DMS153 (cell line): ENCODE data around the gene SELE.
"Not testable (repeated sequence)": the region's sequence is repeated elsewhere in the genome, so short reads cannot be mapped to it uniquely, and the experiment has no call there.

ENCODE experiments used
- DNase-seq: peaks from one replicate; lab custom pipeline; 2025; lab: John Stamatoyannopoulos, UW

The SELE gene

DNA sequence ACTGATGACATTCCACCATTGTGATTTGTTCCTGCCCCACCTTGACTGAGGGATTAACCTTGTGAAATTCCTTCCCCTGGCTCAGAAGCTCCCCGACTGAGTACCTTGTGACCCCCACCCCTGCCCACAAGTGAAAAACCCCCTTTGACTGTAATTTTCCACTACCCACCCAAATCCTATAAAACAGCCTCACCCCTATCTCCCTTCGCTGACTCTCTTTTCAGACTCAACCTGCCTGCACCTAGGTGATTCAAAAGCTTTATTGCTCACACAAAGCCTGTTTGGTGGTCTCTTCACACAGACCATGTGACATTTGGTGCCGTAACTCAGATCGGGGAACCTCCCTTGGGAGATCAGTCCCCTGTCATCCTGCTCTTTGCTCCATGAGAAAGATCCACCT, 50.7 kb downstream of the SELE start:
- not testable (repeated sequence) for DNase-seq

DNA sequence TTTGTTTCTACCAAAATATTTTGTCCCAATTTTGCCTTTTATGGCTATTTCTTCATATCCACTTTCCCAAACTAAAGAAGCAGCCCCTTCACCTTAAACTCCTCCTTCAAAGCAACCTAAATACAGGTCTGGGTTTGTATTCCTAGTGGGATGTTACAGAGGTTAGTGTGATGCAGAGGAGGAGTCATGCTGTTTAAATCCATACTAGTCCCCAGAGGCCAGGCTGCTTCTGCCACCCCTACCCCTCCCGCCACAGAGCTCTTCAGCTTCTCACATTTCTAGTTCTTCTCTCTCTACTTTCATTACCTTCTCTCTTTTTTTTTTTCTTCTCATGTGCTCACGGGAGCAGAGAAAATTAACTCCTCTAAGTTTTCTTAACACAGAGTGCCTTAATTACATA, 51.8 kb downstream of the SELE start:
- no peak for DNase-seq

DNA sequence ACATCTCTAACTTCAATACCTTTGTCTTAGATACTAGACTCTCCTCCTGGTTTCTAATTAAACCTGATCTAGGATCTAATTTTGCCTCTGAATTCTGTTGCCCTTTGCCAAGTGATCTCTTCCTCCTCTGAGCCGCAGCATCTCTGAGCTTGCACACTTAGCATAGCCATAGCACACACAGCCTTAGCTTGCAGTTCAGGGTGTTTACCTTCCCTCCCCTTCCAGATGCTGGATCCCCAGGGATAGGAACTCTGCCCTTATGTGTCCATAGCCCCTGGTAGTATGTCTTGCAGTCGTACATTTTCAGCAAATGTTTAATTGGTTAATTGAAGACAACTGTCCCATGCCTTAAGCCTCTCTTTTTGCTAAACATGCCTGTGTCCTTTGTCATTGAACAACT, 52.7 kb downstream of the SELE start:
- no peak for DNase-seq

DNA sequence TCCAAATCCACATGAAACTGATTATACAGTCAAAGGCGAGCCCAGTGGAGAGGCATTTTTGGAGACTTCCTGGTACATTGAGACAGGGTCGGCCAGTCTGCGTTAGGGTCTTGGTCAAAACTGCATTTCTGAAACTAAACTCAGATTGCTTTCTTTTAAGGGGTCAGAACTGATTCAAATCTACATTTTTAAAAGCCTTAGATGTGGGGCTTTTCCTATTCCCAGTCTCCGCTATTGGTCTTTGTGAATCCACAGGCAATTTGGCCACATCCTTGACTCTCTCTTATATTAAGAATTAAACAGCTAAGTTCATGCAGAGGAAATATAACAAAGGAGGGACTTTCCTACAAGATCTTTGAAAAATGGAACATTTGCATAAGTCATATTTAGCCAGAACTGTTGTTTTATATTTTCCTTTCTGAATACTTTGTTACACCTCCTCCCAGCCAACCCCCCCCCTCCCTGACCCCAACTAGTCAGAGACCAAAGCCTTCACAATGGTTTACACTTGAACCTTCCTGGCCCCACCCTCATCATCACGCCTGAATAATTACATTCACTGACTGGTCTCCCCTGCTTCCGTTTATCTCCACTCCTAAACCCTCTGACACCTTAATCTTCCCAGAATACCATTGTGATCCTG, 53.4 kb downstream of the SELE start:
- no peak for DNase-seq

DNA sequence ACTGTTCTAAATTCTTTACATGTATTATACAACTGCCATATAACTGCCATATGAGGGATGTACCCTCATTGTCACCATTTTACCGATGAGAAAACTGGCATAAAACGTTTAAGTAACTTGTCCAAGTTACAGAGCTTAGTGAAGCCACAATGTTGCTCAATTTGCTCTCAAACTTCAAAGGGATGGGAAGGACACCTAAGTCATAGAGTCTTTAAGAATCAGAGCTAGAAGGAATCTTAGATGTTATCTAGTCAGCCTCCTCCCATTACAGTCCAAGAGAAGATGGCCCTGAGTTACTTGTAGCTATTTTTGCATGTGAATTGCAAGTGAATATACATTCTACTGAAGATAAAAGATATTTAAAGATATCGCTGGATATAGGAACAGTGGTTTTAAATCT, 54.2 kb downstream of the SELE start:
- DNase-seq, result no peak

DNA sequence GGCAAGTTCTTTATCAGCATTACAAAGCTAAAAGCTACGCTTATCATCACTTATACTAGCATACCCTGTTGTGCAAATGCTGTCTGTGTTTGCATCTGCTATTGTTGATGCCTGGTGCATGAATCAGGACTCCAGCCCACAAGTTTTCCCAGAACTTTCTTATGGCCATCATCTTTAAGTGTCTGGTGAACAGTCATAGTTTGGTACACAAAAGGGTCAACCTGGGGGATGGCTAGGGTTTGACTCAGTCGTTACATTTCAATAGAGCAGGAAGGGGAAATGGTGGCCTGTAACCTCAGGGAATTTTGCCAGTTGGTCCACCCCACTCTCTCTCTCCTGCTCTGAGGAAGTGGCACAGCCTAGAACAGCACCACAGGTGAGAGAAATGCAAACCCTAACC, 57.9 kb downstream of the SELE start:
- no peak for DNase-seq
